ENCODE data around the gene TACC2. TPM values are rescaled to one million over a fixed set of nuclear protein-coding genes. Genes with fewer than 3 reads are reported as not detected.
A peak's percentile ranks its signal among the peaks of the same experiment; 100 is the strongest.

Gene TACC2
- total RNA-seq, 4 donors from 2014 or later = 46.5 to 106 (median 71.6) TPM

- peaks cover 4 to 100% (median 11%) of the 10 kb centered on the region in 3 donors for H3K36me3 ChIP-seq
- no peaks in the 10 kb centered on the region for H3K9me3 ChIP-seq
- no peaks in the 10 kb centered on the region for H3K27me3 ChIP-seq
- H3K27ac ChIP-seq = no peak overlapping the region
- intact Hi-C loops (cut with DNase I) = no loop called here
- TF ChIP-seq CTCF (IDR thresholded peaks at IDR 0.05) = no peak
- no peak for TF ChIP-seq POLR2A (IDR thresholded peaks at IDR 0.05)
- H3K4me3 ChIP-seq = no peak overlapping the region
- WGBS, 2 donors = 85 to 87% methylated on average over 7 to 8 of the region's 8 CpGs
- H3K4me1 ChIP-seq = peaks cover 0 to 13% (median 0%) of the 10 kb centered on the region in 3 donors
- DNase-seq = no peak
Observed at GRCh38 chr10:122241836-122242235, 252.9 kb downstream of the TACC2 start.

- Histone ChIP-seq H3K27me3 (no peaks in the 10 kb centered on the region), H3K4me1 (peaks cover 0 to 13% (median 0%) of the 10 kb centered on the region in 3 donors), H3K27ac (peak overlapping the region in 1 of 4 donors; percentile 47), H3K9me3 (no peaks in the 10 kb centered on the region), H3K36me3 (peaks cover 4 to 100% (median 5%) of the 10 kb centered on the region in 3 donors), H3K4me3 (no peak overlapping the region)
- no peak for TF ChIP-seq CTCF (IDR thresholded peaks at IDR 0.05)
- TF ChIP-seq POLR2A (IDR thresholded peaks at IDR 0.05) = no peak
- no peak for DNase-seq
- WGBS, 2 donors = 71 to 91% methylated on average over 2 of the region's 2 CpGs
- intact Hi-C loops (cut with DNase I) = no loop called here
Observed at GRCh38 chr10:122243550-122243949, 254.6 kb downstream of the TACC2 start.

GRCh38 chr10:122244001-122244975, 255.3 kb downstream of the TACC2 start:
- peaks cover 4 to 100% (median 5%) of the 10 kb centered on the region in 3 donors for H3K36me3 ChIP-seq

DNA sequence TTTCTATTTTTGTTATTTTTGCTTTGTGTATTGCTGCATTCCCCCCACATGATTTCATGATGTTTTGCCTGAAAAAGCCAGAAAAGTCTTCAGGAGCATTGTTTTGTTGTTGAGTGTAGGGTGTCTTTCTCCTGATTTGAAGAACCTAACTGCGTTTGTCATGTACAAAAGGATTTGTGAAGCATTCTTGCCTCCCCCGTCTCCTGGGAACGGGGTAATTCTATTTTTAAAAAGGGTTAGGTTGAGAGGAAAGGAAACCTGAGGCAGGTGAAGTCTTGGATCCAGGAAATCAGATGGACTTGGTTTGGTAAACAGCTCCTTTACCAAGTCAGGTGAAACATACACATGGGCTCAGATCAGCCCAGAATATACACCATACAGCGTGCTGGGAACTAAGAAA, 256.2 kb downstream of the TACC2 start:
- no peak for DNase-seq

More at GRCh38 chr10:122244001-122244975, 255.3 kb downstream of the TACC2 start:
- Histone ChIP-seq H3K4me3 (no peak overlapping the region), H3K27me3 (no peaks in the 10 kb centered on the region), H3K4me1 (peaks cover 0 to 13% (median 0%) of the 10 kb centered on the region in 3 donors), H3K9me3 (no peaks in the 10 kb centered on the region), H3K27ac (peak overlapping the region in 2 of 4 donors; percentile 13 to 47)
- intact Hi-C loops (cut with DNase I) = no loop called here
- DNase-seq = no peak
- 73 to 84% methylated on average over 7 to 9 of the region's 11 CpGs for WGBS, 2 donors
- TF ChIP-seq CTCF (IDR thresholded peaks at IDR 0.05) (no peak), POLR2A (IDR thresholded peaks at IDR 0.05) (no peak)

More for the DNA sequence above, 256.2 kb downstream of the TACC2 start:
- Histone ChIP-seq H3K27me3 (no peaks in the 10 kb centered on the region), H3K9me3 (no peaks in the 10 kb centered on the region), H3K4me1 (peaks cover 0 to 13% (median 0%) of the 10 kb centered on the region in 3 donors), H3K4me3 (no peak overlapping the region), H3K27ac (no peak overlapping the region), H3K36me3 (peaks cover 4 to 100% (median 5%) of the 10 kb centered on the region in 3 donors)
- WGBS, 2 donors = 62 to 82% methylated on average over 3 to 4 of the region's 4 CpGs
- intact Hi-C loops (cut with DNase I) = no loop called here
- TF ChIP-seq CTCF (IDR thresholded peaks at IDR 0.05) = no peak
- TF ChIP-seq POLR2A (IDR thresholded peaks at IDR 0.05) = no peak
